GM23248 (cell line): ENCODE data around the gene RBPMS2.

Source experiments
- EZH2 ChIP-seq: fragments of 200-600 bp; sonication (generic); IDR thresholded peaks from 2 replicates; pipeline ENCODE4 v1.6.1; 2018; ENCODE audit warnings: antibody characterized with exemption, mild to moderate bottlenecking; ENCODE audit not compliant: insufficient read depth, poor library complexity, severe bottlenecking
- EZH2phosphoT487 ChIP-seq: fragments of 200-600 bp; sonication (generic); IDR thresholded peaks from 2 replicates; pipeline ENCODE4 v1.6.1; 2018; ENCODE audit warnings: antibody characterized with exemption, moderate library complexity, mild to moderate bottlenecking, low read depth; ENCODE audit not compliant: insufficient read depth

DNA sequence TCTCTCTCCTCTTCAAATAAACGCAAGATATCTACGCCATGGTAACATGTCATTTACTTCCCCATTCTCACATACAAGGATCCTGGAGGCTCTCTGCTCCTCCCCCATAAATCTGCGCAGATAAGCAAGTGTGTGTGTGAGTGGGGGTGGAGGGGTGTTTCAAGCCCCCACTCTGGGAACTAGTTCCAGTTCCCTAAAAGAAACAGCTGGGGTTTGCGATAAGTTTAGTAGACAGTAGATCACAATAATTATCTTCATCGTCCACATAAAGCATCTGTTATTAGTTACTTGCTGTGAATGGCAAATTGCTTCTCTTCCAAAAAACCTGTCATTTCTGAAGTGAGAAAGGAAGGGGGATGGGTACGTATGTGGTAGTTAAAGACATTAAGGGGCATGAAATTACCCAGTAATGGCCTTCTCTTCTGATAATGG lies 79.8 kb downstream of the RBPMS2 start:
- no peak for TF ChIP-seq EZH2phosphoT487
- TF ChIP-seq EZH2 = no peak
